GM12875 (cell line): ENCODE results near the gene ELFN2.

Source experiments
- H3K4me3 ChIP-seq: one replicate; pipeline ENCODE4 v1.5.1; 2011; ENCODE audit warnings: low read depth, low read length, control low read depth
- TF ChIP-seq, protein P1 (sequence below): IDR thresholded peaks from 2 replicates; pipeline ENCODE4 v1.5.1; 2011; ENCODE audit warnings: low read depth, mild to moderate bottlenecking, control low read depth, inconsistent platforms, low read length, moderate library complexity, borderline replicate concordance; ENCODE audit not compliant: insufficient read depth

ELFN2 gene

DNA sequence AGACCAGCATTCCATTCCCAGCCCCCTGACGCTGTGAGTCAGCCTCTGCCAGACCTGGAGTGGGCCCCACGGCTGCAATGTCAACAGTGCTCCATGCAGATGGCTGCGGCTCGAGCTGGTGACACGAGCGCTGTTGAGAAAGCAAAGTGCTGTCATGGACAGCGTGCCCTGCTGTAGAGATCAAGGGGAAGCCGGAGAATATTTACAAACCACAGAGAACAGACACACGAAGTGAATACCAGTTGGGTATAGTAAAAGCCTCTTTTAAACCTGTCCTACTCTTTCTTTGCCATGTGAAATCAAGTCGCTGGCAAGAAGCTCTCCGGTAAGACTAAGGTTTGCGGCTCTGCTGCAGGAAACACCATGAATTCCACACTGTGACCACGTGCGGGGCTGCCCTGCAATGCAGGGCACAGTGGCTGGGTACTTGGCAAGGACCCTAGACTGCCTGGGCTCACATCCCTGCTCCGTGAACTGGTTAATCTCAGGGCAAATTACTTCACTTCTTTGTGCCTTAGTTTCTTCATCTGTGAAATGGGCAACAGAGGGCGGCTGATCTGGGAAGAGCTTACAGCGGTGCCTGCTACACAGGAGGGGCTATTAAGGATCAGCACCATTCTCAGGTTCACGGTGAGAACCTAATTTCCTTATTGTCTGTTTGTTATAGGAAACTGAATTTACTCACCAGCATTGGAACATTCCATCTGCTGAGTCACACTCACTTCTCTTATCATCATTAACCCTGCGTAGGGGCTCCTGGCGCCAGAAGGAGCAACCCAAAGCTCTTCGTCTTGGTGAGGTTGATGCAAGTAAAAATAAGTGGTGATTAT, 27.8 kb upstream of the ELFN2 start:
- H3K4me3 ChIP-seq = no peak overlapping the region
- TF ChIP-seq, protein P1, sequence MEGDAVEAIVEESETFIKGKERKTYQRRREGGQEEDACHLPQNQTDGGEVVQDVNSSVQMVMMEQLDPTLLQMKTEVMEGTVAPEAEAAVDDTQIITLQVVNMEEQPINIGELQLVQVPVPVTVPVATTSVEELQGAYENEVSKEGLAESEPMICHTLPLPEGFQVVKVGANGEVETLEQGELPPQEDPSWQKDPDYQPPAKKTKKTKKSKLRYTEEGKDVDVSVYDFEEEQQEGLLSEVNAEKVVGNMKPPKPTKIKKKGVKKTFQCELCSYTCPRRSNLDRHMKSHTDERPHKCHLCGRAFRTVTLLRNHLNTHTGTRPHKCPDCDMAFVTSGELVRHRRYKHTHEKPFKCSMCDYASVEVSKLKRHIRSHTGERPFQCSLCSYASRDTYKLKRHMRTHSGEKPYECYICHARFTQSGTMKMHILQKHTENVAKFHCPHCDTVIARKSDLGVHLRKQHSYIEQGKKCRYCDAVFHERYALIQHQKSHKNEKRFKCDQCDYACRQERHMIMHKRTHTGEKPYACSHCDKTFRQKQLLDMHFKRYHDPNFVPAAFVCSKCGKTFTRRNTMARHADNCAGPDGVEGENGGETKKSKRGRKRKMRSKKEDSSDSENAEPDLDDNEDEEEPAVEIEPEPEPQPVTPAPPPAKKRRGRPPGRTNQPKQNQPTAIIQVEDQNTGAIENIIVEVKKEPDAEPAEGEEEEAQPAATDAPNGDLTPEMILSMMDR = no peak

DNA sequence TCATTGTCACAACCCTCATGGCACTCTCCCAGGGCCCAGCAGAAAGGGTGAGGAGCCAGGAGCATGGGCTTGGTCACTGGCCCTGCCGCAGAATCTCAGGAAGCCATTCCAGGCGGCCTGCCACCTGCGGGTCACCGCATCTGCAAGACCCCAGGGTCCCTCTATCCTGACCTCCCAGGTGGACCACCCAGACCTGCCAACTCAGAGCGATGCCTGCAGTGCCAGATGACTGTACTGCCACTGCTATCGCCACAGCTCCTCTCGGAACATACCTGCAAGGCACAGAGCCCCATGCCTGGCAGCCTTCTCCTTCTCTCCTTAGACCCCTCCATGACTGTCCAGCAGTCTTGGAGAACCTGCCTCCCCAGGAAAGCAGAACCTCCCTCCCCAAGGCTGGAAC, 26.4 kb upstream of the ELFN2 start:
- no peak overlapping the region for H3K4me3 ChIP-seq
- TF ChIP-seq, protein P1 = no peak

DNA sequence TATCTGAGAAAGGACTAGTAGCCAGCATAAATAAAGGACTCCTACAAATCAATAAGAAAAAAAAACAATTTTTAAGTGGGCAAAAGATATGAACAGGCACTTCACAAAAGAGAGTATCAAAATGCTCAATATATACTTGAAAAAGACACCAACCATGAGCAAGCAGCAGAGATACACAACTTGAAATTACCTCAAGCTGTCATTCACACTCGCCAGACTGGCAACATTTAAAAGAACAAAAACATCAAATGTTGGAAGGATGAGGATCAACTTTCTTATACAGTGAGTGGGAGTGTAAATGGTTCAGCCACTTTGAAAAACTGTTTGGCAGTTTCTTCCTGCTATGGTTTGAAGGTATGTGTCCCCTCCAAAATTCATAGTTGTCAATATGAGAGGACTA, 23.9 kb upstream of the ELFN2 start:
- no peak overlapping the region for H3K4me3 ChIP-seq
- TF ChIP-seq, protein P1 = no peak

DNA sequence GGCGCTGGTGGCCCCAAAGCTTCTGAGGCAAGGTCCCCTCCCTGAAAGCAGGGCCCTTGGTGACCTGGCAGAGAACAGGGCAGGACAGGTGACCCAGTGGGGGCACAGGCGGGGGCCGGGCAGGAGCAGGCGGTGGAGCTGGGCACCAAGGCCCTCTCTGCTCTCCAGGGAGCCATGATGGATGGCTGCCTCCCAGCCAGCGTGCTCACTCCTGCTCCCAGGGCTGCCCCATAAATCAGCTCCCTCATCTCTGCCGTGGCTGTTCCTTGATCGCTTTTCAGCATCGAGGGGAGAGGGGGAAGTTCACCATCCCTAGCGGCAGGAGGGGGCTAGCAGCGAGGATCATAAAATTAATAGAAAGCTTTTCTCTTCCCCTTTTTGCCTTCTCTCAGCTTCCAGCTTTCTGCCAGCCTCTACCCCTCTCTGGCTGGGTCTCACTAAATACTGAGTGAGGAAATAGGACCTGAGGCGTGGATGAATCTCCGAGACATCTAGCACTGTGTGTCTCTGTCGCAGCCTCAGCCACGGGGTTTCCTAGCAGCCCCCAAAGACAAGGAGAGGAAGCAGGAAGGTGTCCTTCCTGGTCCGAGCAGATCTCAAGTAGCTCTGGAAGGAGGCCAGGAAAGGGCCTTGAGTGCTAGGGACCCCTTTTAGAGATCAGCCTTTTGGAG, 22.2 kb upstream of the ELFN2 start:
- H3K4me3 ChIP-seq = no peak overlapping the region
- TF ChIP-seq, protein P1 = no peak

- TF ChIP-seq, protein P1 = no peak
- H3K4me3 ChIP-seq = no peak overlapping the region
Measured at GRCh38 chr22:37448516-37449127, 21.3 kb upstream of the ELFN2 start.

GRCh38 chr22:37445501-37445900, 18.2 kb upstream of the ELFN2 start:
- TF ChIP-seq, protein P1 = no peak
- H3K4me3 ChIP-seq = no peak overlapping the region
